WTC11 (cell line): Measurements from ENCODE around the gene CTNNA2.

Experiments
- ATF2 ChIP-seq: sonication (generic); formaldehyde crosslinking; IDR thresholded peaks from 2 replicates; pipeline ENCODE4 v1.8.1; 2022; ENCODE audit warnings: low read depth, missing genetic modification reagents, borderline replicate concordance
- CTCF ChIP-seq: fragments of 200-600 bp; IDR thresholded peaks from 2 replicates; pipeline ENCODE4 v1.8.0; 2022; ENCODE audit warnings: antibody characterized with exemption
- HMGA2 ChIP-seq: fragments of 250-450 bp; sonication (Bioruptor Pico); IDR thresholded peaks from 2 replicates; pipeline ENCODE4 v1.4.0; 2021; ENCODE audit warnings: mild to moderate bottlenecking, moderate library complexity
- MYBL2 ChIP-seq: sonication (generic); formaldehyde crosslinking; IDR thresholded peaks from 2 replicates; pipeline ENCODE4 v1.8.1; 2023; ENCODE audit warnings: mild to moderate bottlenecking, moderate library complexity, missing genetic modification reagents
- NR3C1 ChIP-seq: sonication (generic); formaldehyde crosslinking; conservative IDR thresholded peaks from 2 replicates; pipeline ENCODE4 v1.8.1; 2023; ENCODE audit warnings: low read depth, mild to moderate bottlenecking, missing genetic modification reagents
- SP1 ChIP-seq: sonication (generic); formaldehyde crosslinking; conservative IDR thresholded peaks from 2 replicates; pipeline ENCODE4 v1.8.1; 2022; ENCODE audit warnings: missing genetic modification reagents
- TF ChIP-seq, protein P1 (sequence below): sonication (generic); formaldehyde crosslinking; IDR thresholded peaks from 2 replicates; pipeline ENCODE4 v1.8.0; 2022; ENCODE audit warnings: mild to moderate bottlenecking, missing genetic modification reagents

GRCh38 chr2:80007777-80008503 is 495.1 kb downstream of the CTNNA2 start:
- TF ChIP-seq MYBL2 (CRISPR knock-in tag) (no peak), HMGA2 (CRISPR knock-in tag) (no peak), CTCF (no peak), NR3C1 (no peak), ATF2 (no peak), SP1 (CRISPR knock-in tag) (0 out of 2 replicates have a peak, but pooled peaks have one; percentile 34)
- TF ChIP-seq, protein P1, sequence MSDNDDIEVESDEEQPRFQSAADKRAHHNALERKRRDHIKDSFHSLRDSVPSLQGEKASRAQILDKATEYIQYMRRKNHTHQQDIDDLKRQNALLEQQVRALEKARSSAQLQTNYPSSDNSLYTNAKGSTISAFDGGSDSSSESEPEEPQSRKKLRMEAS (CRISPR knock-in tag) = no peak
